ENCODE results near the gene LSS.

- TF ChIP-seq CTCF (IDR thresholded peaks at IDR 0.05; ENCODE audit: poor library complexity, severe bottlenecking) (no peak), EZH2 (IDR thresholded peaks at IDR 0.05; ENCODE audit: borderline replicate concordance, insufficient read depth, low read length, poor library complexity, severe bottlenecking) (no peak), SMC3 (conservative IDR thresholded peaks at IDR 0.05; ENCODE audit: poor library complexity) (no peak), RAD21 (conservative IDR thresholded peaks at IDR 0.05) (no peak), POLR2AphosphoS5 (IDR thresholded peaks at IDR 0.05) (no peak), TAF1 (IDR thresholded peaks at IDR 0.05; ENCODE audit: low read depth) (no peak), REST (IDR thresholded peaks at IDR 0.05; ENCODE audit: borderline replicate concordance) (no peak), EP300 (conservative IDR thresholded peaks at IDR 0.05; ENCODE audit: poor library complexity, severe bottlenecking) (no peak), MXI1 (conservative IDR thresholded peaks at IDR 0.05; ENCODE audit: poor library complexity, severe bottlenecking) (no peak)
These were observed 5.9 kb upstream of the LSS start for GRCh38 chr21:46234436-46234950.

Measured in neural cell (in vitro differentiated cells).